DMS114 treated with DMSO at 0.1 percent for 48 hours (cell line): ENCODE measurements around the gene TSHR.
A peak's percentile ranks its signal among the peaks of the same experiment; 100 is the strongest.
"Not testable (repeated sequence)": the region's sequence is repeated elsewhere in the genome, so short reads cannot be mapped to it uniquely, and the experiment has no call there.

Source experiments
- DNase-seq: peaks from one replicate; lab custom pipeline; 2025; ENCODE audit not compliant: unreplicated experiment; lab: John Stamatoyannopoulos, UW

The TSHR gene

DNA sequence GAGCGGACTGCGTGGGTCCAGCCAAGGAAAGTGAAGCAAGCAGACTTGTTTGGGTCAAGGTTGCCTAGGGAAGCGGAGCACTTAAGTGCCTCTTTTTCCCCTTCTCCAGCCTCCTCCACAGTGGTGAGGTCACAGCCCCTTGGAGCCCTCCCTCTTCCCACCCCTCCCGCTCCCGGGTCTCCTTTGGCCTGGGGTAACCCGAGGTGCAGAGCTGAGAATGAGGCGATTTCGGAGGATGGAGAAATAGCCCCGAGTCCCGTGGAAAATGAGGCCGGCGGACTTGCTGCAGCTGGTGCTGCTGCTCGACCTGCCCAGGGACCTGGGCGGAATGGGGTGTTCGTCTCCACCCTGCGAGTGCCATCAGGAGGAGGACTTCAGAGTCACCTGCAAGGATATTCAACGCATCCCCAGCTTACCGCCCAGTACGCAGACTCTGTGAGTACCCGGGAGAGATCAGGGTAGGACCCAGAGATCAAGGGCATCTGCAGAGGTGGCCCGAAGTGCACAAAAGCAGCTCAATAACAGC, at the start of gene TSHR:
TSS of gene TSHR (plus strand) at position 206 of the 526 bp plus-strand sequence. CDS start at position 266, 60 bp downstream.
- no peak for DNase-seq

DNA sequence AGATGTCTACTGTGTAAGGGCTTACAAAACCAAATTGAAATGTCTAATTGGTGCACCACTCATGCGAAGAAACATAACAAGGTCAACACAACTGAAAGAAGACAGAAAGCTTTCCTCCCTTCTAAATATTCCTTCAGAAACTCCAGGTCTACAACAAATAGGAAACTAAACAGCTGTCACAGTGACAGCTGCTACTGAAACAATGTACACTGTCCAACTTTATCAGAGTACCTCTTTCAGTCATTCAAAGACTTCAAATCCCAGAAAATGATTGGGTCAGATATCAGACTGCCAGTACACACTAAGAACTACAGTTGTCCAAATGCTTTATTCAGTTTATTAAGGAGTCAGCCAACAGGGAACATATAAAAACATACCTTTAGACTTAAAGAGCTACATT, 49.1 kb upstream of the TSHR start:
- no peak for DNase-seq

DNA sequence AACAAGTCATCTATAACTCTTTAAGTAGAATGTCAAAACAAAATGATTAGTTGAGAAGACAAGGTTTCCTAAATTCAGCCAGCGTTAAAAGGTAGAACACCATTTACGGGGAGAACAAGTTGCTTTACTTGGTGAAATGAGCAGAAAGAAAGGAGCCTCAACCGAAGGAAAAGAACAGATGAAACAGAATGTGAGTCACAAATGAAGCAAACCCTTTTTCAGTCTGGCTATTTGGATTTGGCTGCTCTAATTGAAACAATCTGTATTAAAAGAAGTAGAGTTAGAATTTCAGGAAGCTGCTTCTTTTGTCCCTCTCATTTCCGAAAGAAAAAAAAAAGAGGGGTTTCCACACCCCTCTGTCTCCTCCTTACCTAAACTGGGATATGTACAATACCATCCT, 48.5 kb upstream of the TSHR start:
- no peak for DNase-seq

DNA sequence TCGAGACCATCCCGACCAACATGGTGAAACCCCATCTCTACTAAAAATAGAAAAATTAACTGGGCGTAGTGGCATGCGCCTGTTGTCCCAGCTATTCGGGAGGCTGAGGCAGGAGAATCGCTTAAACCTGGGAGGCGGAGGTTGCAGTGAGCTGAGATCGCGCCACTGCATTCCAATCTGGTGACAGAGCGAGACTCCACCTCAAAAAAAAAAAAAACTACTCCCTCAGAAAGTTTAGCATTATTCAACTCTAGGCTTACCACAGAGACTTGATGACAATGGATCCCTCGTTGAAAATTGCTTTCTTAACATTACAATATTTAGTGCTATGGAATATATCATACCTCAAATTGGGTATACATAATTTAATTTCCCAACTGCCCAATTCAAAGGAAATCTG, 43.4 kb upstream of the TSHR start:
- not testable (repeated sequence) for DNase-seq

DNA sequence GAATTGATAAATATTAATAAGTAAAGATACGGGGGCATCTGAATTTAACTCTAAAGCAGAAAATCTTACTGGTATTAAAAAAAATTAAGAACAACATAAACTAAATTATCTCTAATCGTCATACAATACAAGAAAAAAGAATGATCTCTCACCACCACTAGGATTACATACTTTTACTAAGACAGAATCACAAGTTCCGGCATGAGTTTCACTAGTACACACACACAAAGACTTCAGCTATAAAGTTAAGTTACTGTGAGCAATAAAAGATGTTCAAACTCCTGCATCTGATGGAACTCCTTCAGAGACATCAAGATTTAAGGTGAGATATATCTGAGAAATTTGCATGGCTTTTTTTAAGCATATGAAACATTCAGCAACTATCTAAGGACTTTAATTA, 35.8 kb upstream of the TSHR start:
- no peak for DNase-seq

DNA sequence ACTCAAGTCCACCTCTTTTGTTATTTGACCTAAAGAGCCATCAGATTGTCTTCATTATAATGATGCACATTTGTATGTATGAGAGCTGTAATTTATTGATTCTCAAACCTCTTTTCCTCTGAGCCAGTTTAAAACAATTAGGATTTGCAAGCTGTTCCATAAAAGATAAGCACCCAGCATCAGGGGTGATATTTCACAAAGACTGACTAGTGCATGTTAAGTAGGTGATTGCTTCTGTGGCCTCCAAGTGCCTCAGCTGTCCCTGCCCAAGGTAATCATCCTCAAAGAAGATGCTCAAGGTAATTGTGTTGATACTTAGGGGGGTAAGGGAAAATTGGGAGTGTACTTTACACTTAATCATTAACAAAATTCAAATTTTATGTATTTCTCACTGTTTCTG, 32.1 kb upstream of the TSHR start:
- no peak for DNase-seq

DNA sequence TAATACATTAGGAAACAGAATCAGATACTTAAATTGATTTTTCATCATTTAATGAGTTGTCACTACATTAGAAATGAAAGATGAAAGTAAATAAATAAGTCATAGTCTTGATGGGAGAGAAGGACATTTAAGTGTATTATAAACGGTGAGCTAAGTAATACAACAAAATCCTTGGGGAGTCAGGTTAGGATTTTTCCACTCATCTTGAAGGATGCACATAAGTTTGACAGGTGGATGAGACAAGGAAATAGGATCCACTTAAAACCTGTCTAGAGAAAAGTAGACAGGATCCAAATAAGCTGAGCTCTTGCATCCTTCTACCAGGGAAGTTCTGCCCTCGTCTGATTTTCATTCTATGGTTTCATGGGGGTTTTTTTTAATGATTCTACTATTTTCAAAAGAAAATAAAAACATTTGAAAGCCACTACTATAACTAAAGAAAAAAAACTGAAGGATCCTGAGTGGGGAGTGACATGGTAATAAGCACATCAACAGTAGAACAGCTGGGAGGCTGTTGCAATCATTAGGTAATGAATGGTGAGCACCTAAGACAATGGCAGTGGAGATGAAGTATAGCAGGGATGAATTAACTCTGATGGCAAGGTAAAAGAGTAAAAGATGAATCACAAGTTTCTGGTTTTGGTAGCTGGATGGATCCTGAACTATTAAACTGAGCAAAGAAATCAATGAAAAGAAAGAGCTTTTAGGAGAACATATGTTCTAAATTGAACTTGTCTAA, 30.9 kb upstream of the TSHR start:
- no peak for DNase-seq

DNA sequence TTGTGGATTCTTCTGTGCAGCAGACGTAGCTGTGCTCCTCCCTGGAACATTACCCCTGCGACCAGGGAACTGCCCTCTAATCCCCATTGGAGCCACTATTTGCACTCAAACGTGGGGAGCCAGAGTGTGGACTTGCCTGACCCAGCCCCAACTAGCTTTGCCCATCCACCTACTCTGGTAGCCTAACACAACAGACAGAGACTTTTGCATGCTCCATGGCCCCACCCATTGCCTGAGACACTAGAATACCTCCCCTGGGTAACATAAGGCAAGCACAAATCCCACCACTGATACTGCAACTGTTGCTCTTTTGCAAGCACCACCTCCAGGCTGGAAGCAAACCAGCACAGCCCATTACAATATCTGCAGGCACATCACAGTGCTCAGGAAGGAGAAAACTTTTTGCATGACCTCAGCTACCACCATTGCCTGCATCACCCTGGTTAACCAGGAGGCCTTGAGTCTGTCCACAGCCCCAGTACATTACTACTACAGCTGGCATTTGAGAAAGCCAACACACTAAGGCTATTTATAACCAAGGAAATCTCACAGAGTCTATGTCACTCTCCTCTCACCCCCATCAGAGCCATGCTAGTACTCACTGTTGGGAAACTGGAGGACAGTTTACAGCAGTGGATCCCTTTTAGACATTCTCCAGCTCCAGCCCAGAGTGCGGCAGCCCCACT, 28.9 kb upstream of the TSHR start:
- DNase-seq: no peak

DNA sequence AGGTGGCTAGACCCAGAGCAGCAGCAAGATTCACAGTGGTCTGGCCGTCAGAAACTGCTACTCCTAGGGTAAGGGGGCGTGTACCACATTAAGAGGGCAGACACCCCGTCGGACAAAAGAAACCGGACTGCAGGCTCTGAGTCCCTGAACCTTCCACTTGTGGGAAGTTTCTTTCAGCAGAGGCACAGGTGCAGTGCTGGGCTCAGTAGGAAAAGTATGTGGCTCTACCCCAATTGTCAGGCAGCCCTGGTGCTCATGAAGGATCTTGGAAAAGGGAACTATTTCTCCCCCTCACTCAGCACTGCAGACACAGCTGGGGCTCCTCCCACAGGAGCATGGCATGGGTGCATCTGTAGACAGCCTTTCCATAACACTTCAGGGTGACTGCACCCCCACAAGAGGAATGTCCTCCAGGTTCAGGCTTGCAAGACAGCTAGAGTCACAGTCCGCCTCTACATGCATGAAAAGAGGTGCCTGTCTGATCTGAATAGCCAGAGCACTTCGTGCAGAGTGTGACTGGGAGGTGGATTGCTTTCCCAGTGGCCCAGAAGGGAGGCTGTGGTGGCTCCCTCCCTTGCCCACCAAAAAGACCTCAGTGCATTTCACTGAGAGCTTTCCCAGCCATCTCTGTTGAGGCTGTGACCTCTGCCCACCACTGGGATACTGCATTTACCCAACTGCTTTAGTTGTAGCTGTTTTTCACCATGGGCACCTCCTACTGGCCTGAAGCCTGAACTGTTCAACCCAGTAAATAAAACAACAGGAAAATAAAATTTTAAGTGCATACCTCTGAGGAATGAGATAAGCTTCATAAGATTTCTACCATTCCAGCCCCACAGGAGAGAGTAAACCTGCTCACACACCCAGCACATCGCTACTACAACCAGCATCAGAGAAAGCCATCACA, 28.1 kb upstream of the TSHR start:
- no peak for DNase-seq

DNA sequence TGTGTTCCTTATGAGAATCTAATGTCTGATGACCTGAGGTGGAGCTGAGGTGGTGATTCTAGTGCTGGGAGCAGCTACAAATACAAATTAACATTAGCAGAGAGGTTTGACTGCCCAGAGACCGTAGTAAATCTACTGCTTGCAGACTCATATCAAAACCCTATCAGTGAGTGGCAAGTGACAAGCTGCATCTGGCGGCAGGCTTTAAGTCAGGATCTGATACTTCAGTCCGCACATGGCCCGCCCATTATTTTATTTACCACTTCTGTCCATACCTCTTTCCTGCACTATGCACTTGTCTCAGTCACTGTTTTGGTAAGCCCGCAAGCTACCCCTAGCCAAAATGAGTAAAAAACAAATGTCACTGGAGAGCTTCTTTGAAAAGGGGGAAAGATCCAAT, 25.3 kb upstream of the TSHR start:
- DNase-seq: no peak

DNA sequence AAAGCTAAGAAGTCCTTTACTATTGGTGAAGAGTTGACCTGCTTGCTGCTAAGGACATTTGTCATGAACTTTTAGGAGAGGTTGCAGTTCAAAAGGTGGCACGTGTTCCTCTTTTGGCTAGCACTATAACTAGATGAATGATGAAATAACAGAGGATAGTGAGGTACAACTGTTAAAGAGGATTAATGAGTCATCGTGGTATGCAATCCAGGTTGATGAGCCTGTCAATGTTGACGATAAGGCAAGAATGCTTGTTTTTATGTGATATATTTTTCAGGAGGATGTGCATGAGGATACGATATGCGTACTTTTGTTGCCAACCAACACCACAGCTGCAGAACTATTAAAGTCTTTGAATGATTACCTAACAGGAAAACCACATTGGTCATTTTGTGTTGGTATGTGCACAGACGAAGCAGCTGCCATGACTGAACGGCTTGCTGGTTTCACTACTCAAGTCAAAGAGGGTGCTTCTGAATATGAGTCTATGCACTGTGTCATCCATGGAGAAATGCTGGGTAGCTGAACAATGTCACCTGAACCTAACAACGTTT, 24.5 kb upstream of the TSHR start:
- no peak for DNase-seq

DNA sequence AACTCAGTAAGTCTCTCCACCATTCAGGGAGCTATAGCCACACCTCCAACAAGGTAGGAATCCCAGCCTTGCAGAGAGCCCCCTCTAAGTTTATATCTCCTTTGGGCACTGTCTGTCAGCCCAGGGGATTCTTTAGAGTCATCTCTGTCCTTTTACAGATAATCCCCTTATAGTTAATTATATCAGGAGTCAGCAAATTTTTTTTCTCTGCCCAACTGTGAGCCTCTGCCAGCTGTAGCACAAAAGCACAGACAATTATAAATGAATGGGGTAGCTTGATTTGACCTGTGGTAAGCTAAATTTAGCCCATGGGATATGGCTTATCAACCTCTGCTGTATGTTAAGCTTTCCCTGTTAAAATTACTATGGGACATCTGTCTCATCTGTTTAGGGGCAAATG, 22.1 kb upstream of the TSHR start:
- DNase-seq: no peak

DNA sequence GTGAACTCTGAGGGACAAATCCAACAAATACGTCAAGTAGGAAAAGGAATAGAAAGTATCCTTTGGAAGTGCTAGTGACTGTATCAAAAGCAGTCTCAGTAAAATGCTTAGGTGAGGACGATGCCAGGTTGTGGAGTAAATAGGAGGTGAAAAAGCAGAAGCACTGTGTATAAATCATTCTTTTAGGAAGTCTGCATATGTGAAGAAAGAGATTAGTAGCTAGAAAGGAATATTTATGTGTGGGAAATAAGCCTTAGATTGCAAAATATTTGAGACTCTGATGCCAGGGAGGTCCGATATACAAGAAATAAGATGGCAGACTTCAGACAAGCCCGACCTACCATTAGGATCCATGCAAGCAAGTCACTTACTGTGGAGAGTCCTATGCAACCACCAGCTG, 21.7 kb upstream of the TSHR start:
- DNase-seq: no peak

DNA sequence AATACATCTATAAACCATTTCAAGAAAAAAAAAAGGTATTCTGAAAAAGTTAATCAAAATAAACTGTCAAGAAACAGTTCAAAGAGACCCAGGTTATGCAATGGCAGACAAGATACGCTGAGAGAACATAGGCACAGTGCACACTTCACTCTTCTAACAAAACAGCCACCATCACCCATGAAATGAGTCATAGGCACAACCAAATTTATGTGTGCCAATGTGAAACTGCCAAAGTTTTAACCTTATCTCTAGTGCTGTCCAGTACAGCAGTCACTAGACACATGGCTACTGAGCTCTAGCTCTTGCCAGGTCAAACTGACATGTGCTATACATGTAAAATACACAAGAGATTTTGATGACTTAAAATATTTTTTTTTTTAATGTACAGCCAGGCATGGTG, 15.3 kb upstream of the TSHR start:
- DNase-seq: no peak

DNA sequence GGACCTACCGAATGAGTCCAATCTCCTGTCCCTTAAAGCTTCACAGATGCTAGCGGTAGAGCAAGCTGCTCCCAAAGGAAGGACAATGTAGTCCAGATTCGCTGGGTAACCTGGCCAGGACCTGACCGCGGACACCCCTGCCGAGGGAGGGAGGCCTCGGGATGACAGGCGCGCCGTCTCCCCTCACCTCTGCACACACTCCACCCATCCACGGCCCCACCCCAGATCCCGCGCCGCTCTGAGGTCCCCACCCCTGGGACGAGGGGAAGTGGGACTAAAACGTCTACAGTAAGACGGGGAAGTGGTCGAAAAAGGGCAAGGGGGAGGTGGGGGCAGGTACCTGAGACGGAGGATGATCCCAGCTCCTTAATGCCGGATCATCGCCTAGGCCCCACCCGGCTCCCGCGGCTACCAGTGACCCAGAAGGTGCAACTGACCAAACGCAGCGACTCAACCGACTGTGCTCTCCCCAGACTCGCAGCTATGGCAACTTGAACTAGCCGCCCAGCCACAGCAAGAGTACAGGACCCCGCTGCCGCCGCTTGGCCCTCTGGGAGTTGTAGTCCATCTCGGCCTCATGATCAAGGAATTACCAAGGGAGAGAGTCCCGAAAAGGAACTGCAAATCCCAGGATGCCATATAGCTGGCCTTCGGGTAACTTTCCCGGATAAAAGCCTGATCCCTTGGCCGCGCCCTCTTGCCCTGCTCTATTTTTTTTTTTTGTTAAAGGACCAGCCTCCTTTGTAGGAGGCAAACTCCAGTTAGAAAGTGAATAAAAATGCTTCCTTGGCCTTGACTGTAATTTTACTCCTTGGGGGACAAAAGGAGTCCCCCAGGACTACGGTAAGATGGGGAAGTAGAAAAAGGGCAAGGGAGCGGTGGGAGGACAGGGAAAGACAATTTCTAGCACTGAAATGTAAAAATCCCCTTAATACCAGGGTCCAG, 13.9 kb upstream of the TSHR start, which contains the start of gene CEP128:
TSS of gene CEP128 (minus strand) at position 498 of the 945 bp plus-strand sequence.
- DNase-seq: peak; percentile 92

DNA sequence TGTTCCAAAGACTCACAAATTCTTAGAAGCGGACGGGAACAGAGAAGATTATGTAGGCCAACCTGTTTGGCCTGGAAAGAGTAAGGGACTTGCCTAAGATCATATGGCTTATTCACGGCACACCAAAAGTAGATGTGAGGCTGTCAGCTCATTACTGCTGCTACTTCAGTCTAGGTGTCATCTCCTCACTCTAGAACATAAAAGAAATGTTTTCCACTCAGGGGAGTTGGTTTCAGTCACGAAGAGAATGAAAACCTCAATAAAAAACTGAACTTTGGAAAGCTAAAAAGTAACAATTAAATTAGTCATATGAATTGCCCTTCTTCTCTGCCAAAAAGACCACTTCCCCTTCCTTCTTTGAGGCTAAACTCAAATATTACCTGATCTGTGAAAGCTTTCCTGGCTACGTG, 13.2 kb upstream of the TSHR start:
- DNase-seq: no peak

DNA sequence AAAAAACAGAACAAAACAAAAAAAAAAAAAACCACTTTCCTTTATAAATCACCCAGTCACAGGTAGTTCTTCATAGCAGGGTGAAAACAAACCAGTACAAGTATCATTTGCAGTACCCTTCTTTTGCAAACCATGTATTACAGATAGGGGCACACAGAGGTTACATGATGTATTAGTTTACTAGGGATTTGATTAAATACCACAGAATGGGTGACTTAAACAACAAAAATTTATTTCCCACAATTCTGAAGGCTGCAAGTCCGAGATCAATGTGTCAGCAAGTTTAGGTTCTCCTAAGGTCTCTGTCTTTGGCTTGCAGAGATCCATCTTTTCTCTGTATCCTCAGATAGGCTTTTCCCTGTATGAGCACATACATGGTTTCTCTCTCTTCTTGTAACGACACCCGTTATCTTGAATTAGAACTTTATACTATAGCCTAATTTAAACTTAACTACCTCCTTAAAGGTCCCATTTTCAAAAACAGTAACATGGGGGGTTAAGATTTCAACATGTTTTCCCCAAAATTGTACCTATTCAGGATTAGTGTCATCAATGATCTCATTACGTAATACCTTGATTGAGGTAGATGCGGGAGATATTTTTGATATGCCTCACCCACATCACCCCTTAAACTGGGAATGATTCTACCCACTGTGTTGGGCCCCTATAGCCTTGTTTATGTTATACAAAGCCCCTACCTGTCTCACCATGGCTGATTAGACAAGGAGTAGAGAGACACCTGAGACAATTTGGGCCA, 10.4 kb upstream of the TSHR start:
- DNase-seq: no peak

DNA sequence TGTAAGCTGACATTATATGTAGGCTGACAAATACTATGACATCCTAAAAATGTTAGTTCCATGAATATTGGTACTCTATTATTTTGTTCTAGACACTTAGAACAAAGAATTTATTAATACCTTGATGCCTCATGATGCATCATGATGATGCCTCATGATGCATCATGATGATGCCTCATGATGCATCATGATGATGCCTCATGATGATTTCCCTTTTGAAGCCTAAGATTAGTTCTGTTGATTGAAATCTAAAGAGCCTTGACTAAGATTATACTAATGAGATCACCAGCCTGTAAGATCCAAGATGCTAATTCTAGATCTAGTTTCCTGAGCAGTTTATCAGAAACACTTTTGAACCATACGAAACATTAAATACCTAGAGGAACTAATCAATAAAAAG, 9.2 kb upstream of the TSHR start:
- DNase-seq: no peak

DNA sequence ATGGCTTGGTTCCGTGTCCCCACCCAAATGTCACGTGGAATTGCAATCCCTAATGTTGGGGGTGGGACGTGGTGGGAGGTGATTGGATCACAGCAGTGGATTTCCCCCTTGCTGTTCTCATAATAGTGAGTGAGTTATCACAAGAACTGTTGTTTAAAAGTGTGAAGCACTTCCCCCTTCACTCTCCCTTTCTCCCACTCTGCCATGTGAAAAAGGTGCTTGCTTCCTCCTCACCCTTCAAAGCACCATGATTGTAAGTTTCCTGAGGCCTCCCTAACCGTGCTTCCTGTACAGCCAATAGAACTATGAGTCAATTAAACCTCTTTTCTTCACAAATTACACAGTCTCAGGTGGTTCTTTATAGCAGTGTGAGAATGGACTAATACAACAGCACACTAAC, 8.6 kb upstream of the TSHR start:
- no peak for DNase-seq
